SK-N-SH treated with all-trans-retinoic acid at 6 μM for 48 hours (cell line): Measurements from ENCODE around the gene PPM1D.

Experiments
- ATAC-seq: fragments of 200-7000 bp; cut with Tn5 transposase; 3 replicates; pipeline ENCODE4 v1.9.1; 2020; ENCODE audit warnings: mild to moderate bottlenecking, moderate library complexity
- ARNTL ChIP-seq: fragments of 450-650 bp; formaldehyde crosslinking; IDR thresholded peaks from 2 replicates; pipeline ENCODE4 v1.5.0; 2020; ENCODE audit warnings: low read depth, mild to moderate bottlenecking, moderate library complexity, borderline replicate concordance
- BACH2 ChIP-seq: fragments of 250-450 bp; sonication (Bioruptor Pico); IDR thresholded peaks from 2 replicates; pipeline ENCODE4 v1.9.0; 2021; ENCODE audit warnings: mild to moderate bottlenecking, borderline replicate concordance
- CSDC2 ChIP-seq: fragments of 250-450 bp; sonication (Bioruptor Pico); IDR thresholded peaks from 2 replicates; pipeline ENCODE4 v1.5.0; 2020; ENCODE audit warnings: mild to moderate bottlenecking, moderate library complexity
- CSRNP3 ChIP-seq: fragments of 250-450 bp; sonication (Bioruptor Pico); IDR thresholded peaks from 2 replicates; pipeline ENCODE4 v1.5.1; 2021; ENCODE audit warnings: mild to moderate bottlenecking, moderate library complexity
- ESRRG ChIP-seq: fragments of 250-450 bp; sonication (Bioruptor Pico); IDR thresholded peaks from 2 replicates; pipeline ENCODE4 v1.6.1; 2021; ENCODE audit warnings: mild to moderate bottlenecking
- GLIS3 ChIP-seq: fragments of 250-450 bp; sonication (Bioruptor Pico); IDR thresholded peaks from 2 replicates; pipeline ENCODE4 v1.5.0; 2020; ENCODE audit warnings: mild to moderate bottlenecking, moderate library complexity
- ISL1 ChIP-seq: fragments of 250-450 bp; sonication (Bioruptor Pico); IDR thresholded peaks from 2 replicates; pipeline ENCODE4 v2.1.2; 2022; ENCODE audit warnings: mild to moderate bottlenecking, moderate library complexity
- OSR1 ChIP-seq: fragments of 250-450 bp; sonication (Bioruptor Pico); IDR thresholded peaks from 2 replicates; pipeline ENCODE4 v1.8.0; 2022; ENCODE audit warnings: moderate library complexity, mild to moderate bottlenecking, inconsistent platforms
- PATZ1 ChIP-seq: fragments of 250-450 bp; sonication (Bioruptor Pico); IDR thresholded peaks from 2 replicates; pipeline ENCODE4 v1.8.0; 2020; ENCODE audit warnings: mild to moderate bottlenecking, moderate library complexity, borderline replicate concordance
- PPARA ChIP-seq: fragments of 250-450 bp; sonication (Bioruptor Pico); IDR thresholded peaks from 2 replicates; pipeline ENCODE4 v1.5.0; 2020; ENCODE audit warnings: mild to moderate bottlenecking, borderline replicate concordance
- RARB ChIP-seq: fragments of 250-450 bp; sonication (Bioruptor Pico); IDR thresholded peaks from 2 replicates; pipeline ENCODE4 v1.8.0; 2021; ENCODE audit warnings: mild to moderate bottlenecking, moderate library complexity
- SNAI2 ChIP-seq: fragments of 250-450 bp; sonication (Bioruptor Pico); IDR thresholded peaks from 2 replicates; pipeline ENCODE4 v1.5.0; 2020; ENCODE audit warnings: mild to moderate bottlenecking, moderate library complexity
- TCF4 ChIP-seq: fragments of 250-450 bp; sonication (Bioruptor Pico); IDR thresholded peaks from 2 replicates; pipeline ENCODE4 v1.8.0; 2021; ENCODE audit warnings: mild to moderate bottlenecking, moderate library complexity, borderline replicate concordance
- TOX ChIP-seq: fragments of 250-450 bp; sonication (Bioruptor Pico); IDR thresholded peaks from 2 replicates; pipeline ENCODE4 v1.8.0; 2021; ENCODE audit warnings: mild to moderate bottlenecking, moderate library complexity, borderline replicate concordance
- TSHZ2 ChIP-seq: fragments of 250-450 bp; sonication (Bioruptor Pico); IDR thresholded peaks from 2 replicates; pipeline ENCODE4 v1.5.0; 2020; ENCODE audit warnings: mild to moderate bottlenecking, moderate library complexity
- ZC3H10 ChIP-seq: fragments of 250-450 bp; sonication (Bioruptor Pico); IDR thresholded peaks from 2 replicates; pipeline ENCODE4 v1.5.1; 2021; ENCODE audit warnings: mild to moderate bottlenecking, moderate library complexity
- ZFP3 ChIP-seq: fragments of 250-450 bp; sonication (Bioruptor Pico); IDR thresholded peaks from 2 replicates; pipeline ENCODE4 v1.5.0; 2020; ENCODE audit warnings: mild to moderate bottlenecking, moderate library complexity
- ZFP30 ChIP-seq: fragments of 450-650 bp; formaldehyde crosslinking; IDR thresholded peaks from 2 replicates; pipeline ENCODE4 v1.5.0; 2022; ENCODE audit warnings: mild to moderate bottlenecking, moderate library complexity
- ZNF565 ChIP-seq: fragments of 450-650 bp; formaldehyde crosslinking; conservative IDR thresholded peaks from 2 replicates; pipeline ENCODE4 v1.5.0; 2020; ENCODE audit warnings: low read depth, mild to moderate bottlenecking, moderate library complexity
- ZNF70 ChIP-seq: fragments of 450-650 bp; formaldehyde crosslinking; IDR thresholded peaks from 2 replicates; pipeline ENCODE4 v1.5.0; 2020; ENCODE audit warnings: mild to moderate bottlenecking, moderate library complexity
- TF ChIP-seq, protein P1 (sequence below): fragments of 250-450 bp; sonication (Bioruptor Pico); IDR thresholded peaks from 2 replicates; pipeline ENCODE4 v1.5.1; 2020; ENCODE audit warnings: low read depth, mild to moderate bottlenecking, moderate library complexity

The PPM1D gene

DNA sequence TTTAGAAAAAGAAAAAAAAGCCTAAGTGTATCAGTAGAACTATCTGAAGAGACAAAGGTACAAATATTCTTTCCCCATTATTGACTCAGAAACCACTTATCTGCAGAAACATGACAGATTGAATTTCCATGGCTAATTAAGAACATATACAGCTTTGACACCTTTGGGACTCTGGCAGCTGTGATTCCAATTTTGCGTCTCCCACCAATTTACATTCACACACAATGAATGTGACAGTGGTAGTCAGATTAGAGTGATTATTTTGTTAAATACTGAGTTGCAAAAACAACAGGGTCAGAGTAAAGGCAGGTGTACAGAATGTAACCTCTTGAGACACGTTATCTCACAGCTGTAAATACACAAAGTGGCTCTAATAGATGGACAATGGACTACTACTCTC lies 5.3 kb upstream of the PPM1D start:
- ATAC-seq: no peak
- TF ChIP-seq PPARA (CRISPR knock-in tag) (no peak), BACH2 (CRISPR knock-in tag) (no peak), ZNF70 (CRISPR knock-in tag) (no peak), RARB (CRISPR knock-in tag) (no peak), ZC3H10 (CRISPR knock-in tag) (no peak), ZFP3 (CRISPR knock-in tag) (no peak), ZNF565 (no peak), OSR1 (CRISPR knock-in tag) (no peak), CSRNP3 (CRISPR knock-in tag) (no peak), PATZ1 (CRISPR knock-in tag) (no peak), GLIS3 (CRISPR knock-in tag) (no peak), TOX (no peak), TSHZ2 (CRISPR knock-in tag) (no peak)
- TF ChIP-seq, protein P1, sequence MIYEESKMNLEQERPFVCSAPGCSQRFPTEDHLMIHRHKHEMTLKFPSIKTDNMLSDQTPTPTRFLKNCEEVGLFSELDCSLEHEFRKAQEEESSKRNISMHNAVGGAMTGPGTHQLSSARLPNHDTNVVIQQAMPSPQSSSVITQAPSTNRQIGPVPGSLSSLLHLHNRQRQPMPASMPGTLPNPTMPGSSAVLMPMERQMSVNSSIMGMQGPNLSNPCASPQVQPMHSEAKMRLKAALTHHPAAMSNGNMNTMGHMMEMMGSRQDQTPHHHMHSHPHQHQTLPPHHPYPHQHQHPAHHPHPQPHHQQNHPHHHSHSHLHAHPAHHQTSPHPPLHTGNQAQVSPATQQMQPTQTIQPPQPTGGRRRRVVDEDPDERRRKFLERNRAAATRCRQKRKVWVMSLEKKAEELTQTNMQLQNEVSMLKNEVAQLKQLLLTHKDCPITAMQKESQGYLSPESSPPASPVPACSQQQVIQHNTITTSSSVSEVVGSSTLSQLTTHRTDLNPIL (CRISPR knock-in tag): no peak
- TF ChIP-seq, all 23 proteins: peak for 0

DNA sequence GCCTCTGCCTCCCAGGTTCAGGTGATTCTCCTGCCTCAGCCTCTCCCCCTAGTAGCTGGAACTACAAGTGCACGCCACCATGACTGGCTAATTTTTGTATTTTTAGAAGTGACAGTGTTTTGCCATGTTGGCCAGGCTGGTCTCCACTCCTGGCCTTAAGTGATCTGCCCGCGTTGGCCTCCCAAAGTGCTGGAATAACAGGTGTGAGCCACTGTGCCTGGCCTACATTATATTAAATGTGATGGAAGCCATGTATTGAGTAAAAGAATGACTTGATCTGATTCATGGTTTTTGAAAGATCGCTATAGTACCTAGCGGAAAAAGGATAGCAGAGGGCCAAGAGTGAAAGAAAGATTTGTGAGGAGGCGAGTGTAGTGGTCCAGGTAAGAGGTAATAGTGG lies 2.7 kb upstream of the PPM1D start:
- ATAC-seq: no peak
- TF ChIP-seq ARNTL: no peak
- TF ChIP-seq CSRNP3 (CRISPR knock-in tag): no peak
- TF ChIP-seq ZC3H10 (CRISPR knock-in tag): no peak
- no peak for TF ChIP-seq SNAI2 (CRISPR knock-in tag)
- no peak for TF ChIP-seq TOX
- TF ChIP-seq CSDC2 (CRISPR knock-in tag): no peak
- TF ChIP-seq ISL1: no peak
- TF ChIP-seq TCF4 (CRISPR knock-in tag): no peak
- no peak for TF ChIP-seq BACH2 (CRISPR knock-in tag)
- no peak for TF ChIP-seq ZFP3 (CRISPR knock-in tag)
- TF ChIP-seq OSR1 (CRISPR knock-in tag): no peak
- TF ChIP-seq GLIS3 (CRISPR knock-in tag): no peak
- TF ChIP-seq, protein P1 (CRISPR knock-in tag): no peak
- TF ChIP-seq PATZ1 (CRISPR knock-in tag): no peak
- no peak for TF ChIP-seq ZNF70 (CRISPR knock-in tag)
- TF ChIP-seq ZFP30 (CRISPR knock-in tag): no peak
- no peak for TF ChIP-seq ESRRG (CRISPR knock-in tag)
- no peak for TF ChIP-seq PPARA (CRISPR knock-in tag)
- no peak for TF ChIP-seq TSHZ2 (CRISPR knock-in tag)
- TF ChIP-seq, all 23 proteins: peak for 0
